Measurements from ENCODE around the gene ITGB7. TPM values are rescaled to one million over a fixed set of nuclear protein-coding genes. Genes with fewer than 3 reads are reported as not detected.

ITGB7 gene, protein sequence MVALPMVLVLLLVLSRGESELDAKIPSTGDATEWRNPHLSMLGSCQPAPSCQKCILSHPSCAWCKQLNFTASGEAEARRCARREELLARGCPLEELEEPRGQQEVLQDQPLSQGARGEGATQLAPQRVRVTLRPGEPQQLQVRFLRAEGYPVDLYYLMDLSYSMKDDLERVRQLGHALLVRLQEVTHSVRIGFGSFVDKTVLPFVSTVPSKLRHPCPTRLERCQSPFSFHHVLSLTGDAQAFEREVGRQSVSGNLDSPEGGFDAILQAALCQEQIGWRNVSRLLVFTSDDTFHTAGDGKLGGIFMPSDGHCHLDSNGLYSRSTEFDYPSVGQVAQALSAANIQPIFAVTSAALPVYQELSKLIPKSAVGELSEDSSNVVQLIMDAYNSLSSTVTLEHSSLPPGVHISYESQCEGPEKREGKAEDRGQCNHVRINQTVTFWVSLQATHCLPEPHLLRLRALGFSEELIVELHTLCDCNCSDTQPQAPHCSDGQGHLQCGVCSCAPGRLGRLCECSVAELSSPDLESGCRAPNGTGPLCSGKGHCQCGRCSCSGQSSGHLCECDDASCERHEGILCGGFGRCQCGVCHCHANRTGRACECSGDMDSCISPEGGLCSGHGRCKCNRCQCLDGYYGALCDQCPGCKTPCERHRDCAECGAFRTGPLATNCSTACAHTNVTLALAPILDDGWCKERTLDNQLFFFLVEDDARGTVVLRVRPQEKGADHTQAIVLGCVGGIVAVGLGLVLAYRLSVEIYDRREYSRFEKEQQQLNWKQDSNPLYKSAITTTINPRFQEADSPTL
- total RNA-seq = not detected in 2 replicates

- DNase-seq (ENCODE audit: extremely low read depth, low read depth, low spot score) = no peak
Measured at GRCh38 chr12:53207042-53207441, at the start of gene ITGB7. TSS of gene ITGB7 (minus strand) at chr12:53207251. CDS start at chr12:53200443, 6,808 bp downstream.

DNA sequence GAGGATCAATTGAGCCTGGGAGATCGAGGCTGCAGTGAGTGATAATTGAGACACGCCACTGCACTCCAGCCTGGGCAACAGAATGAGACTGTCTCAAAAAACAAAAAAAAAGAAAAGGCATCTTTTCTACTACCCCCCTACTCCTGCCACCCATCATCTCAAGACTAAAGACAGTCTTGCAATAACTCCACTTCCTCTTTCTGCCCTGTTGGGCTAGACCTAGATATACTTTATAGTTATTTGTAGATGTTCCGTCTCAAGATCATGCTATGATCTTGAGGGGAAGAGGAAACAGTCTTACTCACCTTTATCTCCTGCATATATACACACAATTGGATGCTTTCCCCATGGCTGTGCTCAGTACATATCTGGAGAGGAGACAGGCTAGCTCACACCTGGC lies 48.9 kb upstream of the ITGB7 start:
- DNase-seq (ENCODE audit: extremely low read depth, low read depth, low spot score) = no peak

DNA sequence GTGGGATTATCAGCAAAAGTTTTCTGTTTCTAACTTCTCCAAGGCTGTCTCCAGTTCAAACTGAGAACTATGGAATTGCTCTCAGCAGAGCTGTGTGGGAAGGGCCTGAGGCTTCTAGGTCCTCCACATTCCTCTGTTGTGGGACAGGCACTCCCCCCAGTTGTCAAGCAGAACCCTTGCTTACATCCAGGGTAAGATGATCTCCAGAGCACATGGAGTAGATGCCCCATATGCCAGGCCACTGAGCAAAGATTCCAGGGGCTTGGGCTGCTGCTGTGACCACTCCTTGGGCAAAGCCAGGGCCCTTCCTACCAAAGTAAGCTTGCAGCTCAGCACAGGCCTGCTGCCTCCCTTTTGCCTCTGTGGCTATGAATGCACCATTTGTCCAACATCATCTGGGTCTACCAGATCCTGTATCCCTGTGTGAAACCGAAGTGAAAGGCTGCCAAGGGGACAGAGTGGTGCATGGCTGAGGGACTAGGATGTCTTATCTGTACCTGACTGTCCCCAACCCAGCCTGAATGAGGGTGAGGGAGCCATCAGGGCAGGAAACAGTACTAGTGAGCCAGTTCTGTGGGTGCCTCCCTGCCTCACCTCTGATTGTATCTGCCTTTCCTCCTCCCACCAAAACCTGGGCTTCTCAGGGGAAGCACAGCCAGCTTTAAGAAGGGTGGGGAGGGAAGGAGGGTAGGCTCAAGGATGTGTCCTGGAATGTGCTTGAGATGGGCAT lies 47.9 kb upstream of the ITGB7 start:
- no peak for DNase-seq (ENCODE audit: extremely low read depth, low read depth, low spot score)

DNA sequence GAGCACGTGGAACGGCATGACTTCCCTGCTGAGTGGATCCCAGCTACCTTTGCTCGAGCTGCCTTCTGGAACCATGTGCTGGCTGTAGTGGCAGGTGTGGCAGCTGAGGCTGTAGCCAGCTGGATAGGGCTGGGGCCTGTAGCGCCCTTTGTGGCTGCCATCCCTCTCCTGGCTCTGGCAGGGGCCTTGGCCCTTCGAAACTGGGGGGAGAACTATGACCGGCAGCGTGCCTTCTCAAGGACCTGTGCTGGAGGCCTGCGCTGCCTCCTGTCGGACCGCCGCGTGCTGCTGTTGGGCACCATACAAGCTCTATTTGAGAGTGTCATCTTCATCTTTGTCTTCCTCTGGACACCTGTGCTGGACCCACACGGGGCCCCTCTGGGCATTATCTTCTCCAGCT lies 46.2 kb upstream of the ITGB7 start:
- no peak for DNase-seq (ENCODE audit: extremely low read depth, low read depth, low spot score)

DNA sequence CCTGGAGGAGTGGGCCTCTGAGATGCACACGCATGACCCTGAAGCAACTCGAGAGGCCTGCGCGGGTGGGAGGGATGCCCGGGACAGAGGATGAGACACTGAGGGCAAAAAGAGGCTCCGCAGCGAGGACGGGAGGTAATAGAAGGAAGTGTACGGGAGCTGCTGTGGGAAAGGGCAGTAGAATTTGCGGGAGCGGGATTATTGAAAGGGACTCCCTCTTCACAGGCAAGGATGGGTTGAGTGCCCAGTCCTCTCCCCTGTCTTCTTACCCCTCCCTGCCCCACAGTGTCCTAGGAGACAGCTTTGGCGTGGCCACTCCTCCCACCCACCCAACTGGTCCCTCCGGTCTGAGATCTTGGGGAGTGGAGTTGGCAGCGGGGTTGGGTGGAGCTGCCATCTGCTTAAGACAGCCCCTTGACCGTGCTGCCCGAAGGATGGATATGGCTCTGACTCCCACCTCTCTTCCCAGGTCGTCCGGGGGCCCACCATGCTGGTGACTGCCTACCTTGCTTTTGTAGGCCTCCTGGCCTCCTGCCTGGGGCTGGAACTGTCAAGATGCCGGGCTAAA lies 45.4 kb upstream of the ITGB7 start:
- DNase-seq (ENCODE audit: extremely low read depth, low read depth, low spot score) = no peak

DNA sequence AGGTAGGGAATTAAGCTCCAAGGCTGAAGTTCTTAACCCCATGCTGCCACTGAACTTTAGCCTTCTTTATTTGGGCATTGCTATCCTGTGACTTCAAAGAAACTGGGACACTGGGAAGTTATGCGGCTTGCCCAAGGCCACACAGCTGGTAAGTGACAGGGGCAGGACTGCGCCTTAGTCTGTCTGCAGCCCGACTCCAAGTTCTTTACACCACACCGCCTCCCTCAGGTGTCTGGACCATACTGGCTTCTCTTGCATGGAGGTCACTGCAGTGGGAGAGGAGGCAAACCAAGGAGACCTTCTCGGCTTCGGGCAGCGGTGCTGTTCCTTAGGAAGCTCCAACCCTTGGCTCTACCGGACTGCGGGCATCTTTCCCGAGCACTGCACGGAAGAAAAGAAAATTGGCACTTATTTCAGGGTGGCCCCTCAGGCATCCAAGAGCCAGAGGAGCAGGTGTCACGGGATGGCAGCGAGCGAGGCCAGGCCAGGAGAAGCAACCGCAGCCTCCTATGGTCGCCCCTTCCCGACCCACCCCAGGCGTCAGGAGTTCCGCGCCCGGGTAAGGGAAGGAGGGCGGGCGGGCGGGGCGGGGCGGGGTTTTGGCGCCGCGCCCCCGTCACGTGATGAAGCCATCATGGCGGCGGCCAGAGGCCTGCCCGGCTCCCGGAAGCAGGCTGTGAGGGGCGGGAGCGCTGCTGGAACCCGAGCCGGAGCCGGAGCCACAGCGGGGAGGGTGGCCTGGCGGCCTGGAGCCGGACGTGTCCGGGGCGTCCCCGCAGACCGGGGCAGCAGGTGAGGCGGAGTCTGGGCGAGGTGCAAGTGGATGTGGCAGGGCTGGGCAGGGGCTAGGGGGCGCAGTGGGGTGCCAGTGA lies 44.7 kb upstream of the ITGB7 start:
- DNase-seq (ENCODE audit: extremely low read depth, low read depth, low spot score) = no peak

GRCh38 chr12:53245286-53245685 lies 38.2 kb upstream of the ITGB7 start:
- DNase-seq (ENCODE audit: extremely low read depth, low read depth, low spot score) = no peak

DNA sequence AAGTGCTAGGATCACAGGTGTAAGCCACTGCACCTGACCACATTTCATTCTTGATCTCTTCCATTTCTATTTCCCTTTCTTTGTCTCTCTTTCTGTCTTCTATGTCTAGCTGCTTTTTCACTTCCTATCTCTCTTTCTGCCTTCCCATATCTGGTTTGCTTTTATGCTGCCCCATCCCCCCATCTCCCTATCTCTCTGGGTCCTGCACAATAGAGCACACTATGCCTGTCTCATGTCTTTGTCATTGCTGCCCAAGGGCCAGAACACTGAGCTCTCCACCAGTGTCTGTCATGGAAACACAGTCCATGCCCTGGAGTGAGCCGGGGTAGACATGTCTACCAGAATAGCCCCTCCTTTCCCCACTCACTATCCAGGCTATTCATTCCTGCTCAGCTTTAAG lies 37.3 kb upstream of the ITGB7 start:
- DNase-seq (ENCODE audit: extremely low read depth, low read depth, low spot score) = no peak

- no peak for DNase-seq (ENCODE audit: extremely low read depth, low read depth, low spot score)
Measured at GRCh38 chr12:53241623-53242412, 34.8 kb upstream of the ITGB7 start.

DNA sequence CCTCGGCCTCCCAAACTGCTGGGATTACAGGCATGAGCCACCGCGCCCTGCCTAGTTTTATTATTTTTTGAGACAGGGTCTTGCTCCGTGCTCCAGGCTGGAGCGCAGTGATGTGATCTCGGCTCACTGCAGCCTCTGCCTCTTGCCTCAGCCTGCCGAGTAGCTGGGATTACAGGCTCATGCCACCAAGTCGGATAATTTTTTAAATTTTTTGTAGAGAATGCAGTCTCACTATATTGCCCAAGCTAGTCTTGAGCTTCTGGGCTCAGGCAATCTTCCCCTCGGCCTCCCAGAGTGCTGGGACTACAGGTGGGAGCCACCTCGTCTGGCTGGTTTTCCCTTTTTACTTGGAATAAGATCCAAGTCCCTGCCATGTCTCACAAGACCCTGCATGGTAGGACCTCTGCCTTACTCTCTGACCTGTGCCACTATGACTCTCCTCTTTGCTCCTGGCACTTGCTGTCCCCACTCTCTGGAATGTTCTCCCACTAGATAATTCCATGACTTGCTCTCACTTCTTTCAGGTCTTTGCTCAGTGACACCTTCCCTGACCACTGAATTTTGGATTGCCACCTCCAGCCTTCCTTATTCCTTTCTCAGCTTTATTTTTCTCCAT lies 32.7 kb upstream of the ITGB7 start:
- DNase-seq (ENCODE audit: extremely low read depth, low read depth, low spot score) = no peak

- no peak for DNase-seq (ENCODE audit: extremely low read depth, low read depth, low spot score)
Measured at GRCh38 chr12:53236443-53237111, 29.5 kb upstream of the ITGB7 start.

GRCh38 chr12:53235742-53236442 lies 28.8 kb upstream of the ITGB7 start:
- DNase-seq (ENCODE audit: extremely low read depth, low read depth, low spot score) = no peak

GRCh38 chr12:53235164-53235563 lies 28.1 kb upstream of the ITGB7 start:
- DNase-seq (ENCODE audit: extremely low read depth, low read depth, low spot score) = no peak

- no peak for DNase-seq (ENCODE audit: extremely low read depth, low read depth, low spot score)
Measured at GRCh38 chr12:53234271-53234914, 27.3 kb upstream of the ITGB7 start.

DNA sequence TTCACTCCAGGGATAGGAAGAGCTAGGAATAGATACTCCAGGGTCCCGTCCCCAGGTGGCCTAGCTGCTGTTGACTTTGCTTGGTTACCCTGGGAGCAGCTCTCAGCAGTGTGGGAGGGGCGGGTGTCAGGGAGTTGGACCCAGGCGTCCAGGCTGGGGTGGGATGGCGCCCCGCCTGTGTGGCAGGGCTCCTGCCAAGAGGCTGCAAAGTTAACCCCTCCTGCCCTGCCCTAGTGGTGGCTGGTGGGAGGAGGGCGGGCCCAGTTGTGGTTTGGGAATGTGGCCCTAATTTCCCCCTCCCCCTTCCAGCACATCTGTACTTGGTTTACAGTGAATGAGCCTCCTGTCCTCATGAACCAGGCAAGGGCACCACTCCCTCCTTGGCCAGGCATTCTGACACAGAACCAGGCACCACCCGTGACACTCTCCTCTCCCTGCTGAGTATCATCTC lies 26.6 kb upstream of the ITGB7 start:
- DNase-seq (ENCODE audit: extremely low read depth, low read depth, low spot score) = no peak

GRCh38 chr12:53232646-53233461 lies 25.8 kb upstream of the ITGB7 start:
- no peak for DNase-seq (ENCODE audit: extremely low read depth, low read depth, low spot score)
